GM18519 (cell line): ENCODE measurements around the gene AGER.
"Not testable (repeated sequence)": the region's sequence is repeated elsewhere in the genome, so short reads cannot be mapped to it uniquely, and the experiment has no call there.

Source experiments
- ATAC-seq: cut with Tn5 transposase; IDR thresholded peaks from one replicate; pipeline ENCODE4 v1.9.1; 2021; ENCODE audit warnings: mild to moderate bottlenecking, moderate library complexity; ENCODE audit not compliant: unreplicated experiment, low FRiP score

The AGER gene

DNA sequence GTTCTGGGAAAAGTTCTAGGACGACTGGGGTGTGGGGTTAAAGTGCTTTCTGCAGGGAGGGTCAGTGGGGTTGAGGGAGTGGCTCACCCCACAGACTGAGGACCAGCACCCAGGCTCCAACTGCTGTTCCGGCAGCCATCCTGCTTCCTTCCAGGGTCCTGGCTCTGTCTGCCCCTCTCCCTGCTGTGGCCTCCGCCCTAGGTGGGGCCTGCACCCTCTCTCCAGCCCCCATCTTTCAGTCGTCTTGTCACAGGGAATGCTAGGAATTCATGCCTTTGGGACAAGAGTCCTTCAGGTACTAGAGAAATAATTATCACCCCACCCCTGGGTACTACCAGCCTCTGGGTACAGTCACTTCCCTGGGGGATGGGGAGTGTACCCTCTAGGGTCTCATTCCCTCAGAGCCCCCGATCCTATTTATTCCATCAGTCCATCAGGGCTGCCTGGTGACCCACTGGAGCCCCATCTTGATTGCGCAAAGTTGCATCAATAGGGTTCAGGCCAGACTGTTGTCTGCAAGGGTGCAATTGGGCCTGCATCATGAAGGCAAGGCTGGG is at the start of gene AGER:
Gene AGER, minus strand, starts transcription at position 170 of the 557 bp plus-strand sequence. Its CDS starts 31 bp downstream, at position 139.
- ATAC-seq: no peak

- ATAC-seq: no peak
Measured at GRCh38 chr6:32226434-32226833, 42.4 kb upstream of the AGER start.

- ATAC-seq: no peak
Measured at GRCh38 chr6:32224696-32225095, 40.6 kb upstream of the AGER start.

DNA sequence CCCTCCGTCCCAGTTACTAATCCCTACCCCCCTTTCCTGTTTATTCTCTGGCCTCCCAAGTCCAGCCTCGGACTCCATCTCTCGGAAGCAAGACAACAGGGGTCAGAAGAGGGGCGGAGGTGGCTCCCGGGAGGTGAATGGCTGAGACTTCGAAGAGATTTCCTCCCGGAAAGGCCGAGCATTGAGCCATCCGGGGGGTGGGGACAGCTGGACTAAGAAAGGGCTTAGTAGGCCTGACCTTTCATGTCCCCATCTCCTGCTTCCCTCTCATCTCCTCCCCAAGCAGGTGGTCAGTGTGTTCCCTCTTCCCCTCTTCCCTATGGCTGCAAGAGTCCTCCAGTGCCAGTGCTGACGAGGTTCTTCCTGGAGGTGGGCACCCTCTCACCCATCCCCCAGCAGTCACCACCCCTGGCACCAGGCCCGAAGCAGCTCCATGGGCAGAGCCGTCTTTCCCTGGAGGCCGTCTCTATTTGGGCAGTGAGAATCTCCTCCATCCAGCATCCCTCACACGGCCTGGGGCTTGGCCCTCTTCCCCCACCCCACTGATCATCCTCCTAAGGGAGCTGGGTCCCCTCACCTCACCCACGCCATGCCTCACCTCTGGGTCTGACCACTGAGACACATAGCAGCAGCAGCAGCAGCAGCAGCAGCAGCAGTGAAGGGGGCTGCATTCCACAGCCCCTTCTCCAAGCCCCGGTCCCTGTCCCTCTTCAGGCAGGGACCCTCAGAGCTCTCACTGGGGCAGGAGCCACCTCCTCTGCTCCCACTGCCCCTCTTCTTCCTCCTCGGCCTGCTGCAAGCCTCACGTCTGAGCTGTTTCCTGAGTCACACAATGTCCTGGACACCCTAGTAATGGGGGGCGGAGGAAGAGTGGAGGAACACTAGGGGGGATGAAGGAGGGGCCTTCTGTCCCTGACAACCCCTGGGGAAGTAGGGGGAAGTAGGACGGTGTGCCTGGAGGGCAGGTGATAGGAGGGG is 39.5 kb upstream of the AGER start, which contains the start of gene NOTCH4:
Gene NOTCH4, minus strand, starts transcription at position 810 of the 978 bp plus-strand sequence. Its CDS starts 139 bp downstream, at position 671.
- no peak for ATAC-seq

GRCh38 chr6:32222333-32223230 is 38.5 kb upstream of the AGER start:
- ATAC-seq: no peak

GRCh38 chr6:32220021-32220420 is 36.0 kb upstream of the AGER start:
- ATAC-seq: no peak

DNA sequence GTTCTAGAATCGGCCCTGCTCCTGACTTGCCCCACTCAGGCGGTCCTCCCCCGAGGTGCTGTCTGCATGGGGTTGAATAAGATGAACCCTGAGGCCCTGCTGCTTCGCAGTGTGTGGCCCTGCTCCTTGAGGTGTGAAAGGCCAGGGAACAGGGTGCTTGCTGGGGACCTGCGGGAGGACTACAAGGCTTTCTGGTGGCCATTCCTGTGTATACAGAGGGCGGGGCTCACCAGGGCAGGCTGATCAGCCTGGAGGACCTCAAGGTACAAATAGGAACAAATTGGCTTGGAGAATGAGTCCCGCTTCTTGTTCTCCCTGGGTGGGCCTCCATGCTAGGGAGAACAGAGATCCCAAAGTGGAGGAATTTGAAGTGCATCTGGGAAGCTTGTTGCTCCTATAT is 34.1 kb upstream of the AGER start:
- no peak for ATAC-seq

- ATAC-seq: no peak
Measured at GRCh38 chr6:32216998-32217397, 32.9 kb upstream of the AGER start.

- no peak for ATAC-seq
Measured at GRCh38 chr6:32216285-32216684, 32.2 kb upstream of the AGER start.

DNA sequence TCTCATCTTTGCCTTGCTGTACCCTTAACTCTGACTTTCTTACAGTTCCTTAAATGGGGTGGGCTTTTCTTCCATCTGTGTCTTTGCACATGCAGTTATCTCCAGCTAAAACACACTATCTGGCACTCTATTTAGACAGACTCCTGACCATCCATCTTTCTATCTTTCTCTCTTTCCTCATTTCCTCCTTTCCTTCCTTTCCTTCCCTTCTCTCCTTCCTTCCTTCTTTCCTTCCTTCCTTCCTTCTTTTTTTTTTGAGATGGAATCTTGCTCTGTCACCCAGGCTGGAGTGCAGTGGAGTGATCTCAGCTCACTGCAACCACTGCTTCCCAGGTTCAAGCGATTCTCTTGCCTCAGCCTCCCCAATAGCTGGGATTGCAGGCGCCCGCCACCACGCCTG is 31.6 kb upstream of the AGER start:
- ATAC-seq: no peak

DNA sequence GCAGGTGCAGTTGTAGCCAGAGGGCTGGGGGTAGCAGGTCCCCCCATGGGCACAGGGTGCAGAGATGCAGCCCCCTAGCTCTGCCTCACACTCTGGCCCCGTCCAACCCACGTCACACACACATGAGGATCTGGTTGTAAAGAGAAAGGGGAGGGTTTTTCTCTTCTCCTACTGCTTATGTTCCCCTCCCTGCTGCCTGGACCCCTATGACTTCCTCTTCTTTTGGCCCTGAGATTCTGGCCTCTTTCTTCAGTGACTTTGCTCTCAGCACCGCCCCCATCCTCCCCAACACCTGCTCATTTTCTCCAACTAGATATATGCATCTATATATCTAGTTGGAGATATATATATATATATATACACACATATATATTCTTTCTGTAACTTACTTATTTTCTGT is 30.1 kb upstream of the AGER start:
- no peak for ATAC-seq

GRCh38 chr6:32213649-32214048 is 29.6 kb upstream of the AGER start:
- ATAC-seq: no peak

GRCh38 chr6:32212076-32212760 is 28.2 kb upstream of the AGER start:
- ATAC-seq: no peak

- not testable (repeated sequence) for ATAC-seq
Measured at GRCh38 chr6:32211432-32211831, 27.4 kb upstream of the AGER start.

GRCh38 chr6:32210191-32210601 is 26.1 kb upstream of the AGER start:
- no peak for ATAC-seq

GRCh38 chr6:32208996-32209395 is 24.9 kb upstream of the AGER start:
- ATAC-seq: no peak

- no peak for ATAC-seq
Measured at GRCh38 chr6:32204268-32204715, 20.2 kb upstream of the AGER start.

GRCh38 chr6:32203426-32204267 is 19.6 kb upstream of the AGER start:
- ATAC-seq: no peak

GRCh38 chr6:32202186-32202585 is 18.1 kb upstream of the AGER start:
- no peak for ATAC-seq
